ENCODE measurements around the gene KDM4B.

GRCh38 chr19:5104871-5105351, 136.0 kb downstream of the KDM4B start:
- TF ChIP-seq EP300 (IDR thresholded peaks at IDR 0.05; ENCODE audit: borderline replicate concordance in 1 of 2, low read depth in 2 of 2, low read length in 2 of 2) (no peak), HDAC2 (IDR thresholded peaks at IDR 0.05; ENCODE audit: borderline replicate concordance in 1 of 2, low read depth in 2 of 2, low read length in 2 of 2) (no peak), CTCF (IDR thresholded peaks at IDR 0.05; ENCODE audit: control extremely low read depth in 1 of 3, insufficient read depth in 1 of 3, low read depth in 1 of 3, low read length in 3 of 3) (no peak), CEBPB (IDR thresholded peaks at IDR 0.05; ENCODE audit: low read depth, low read length) (no peak)
